MV-4-11 (cell line): Measurements from ENCODE around the gene PSTK.

ENCODE experiments used
- DNase-seq: peaks from one replicate; lab custom pipeline; 2025; lab: John Stamatoyannopoulos, UW

PSTK gene

GRCh38 chr10:122992031-122992585, 11.9 kb downstream of the PSTK start:
- DNase-seq, result no peak

GRCh38 chr10:122993797-122994336, 13.7 kb downstream of the PSTK start:
- DNase-seq, result no peak

GRCh38 chr10:122995936-122996335, 15.7 kb downstream of the PSTK start:
- no peak for DNase-seq

GRCh38 chr10:122997864-122998263, 17.7 kb downstream of the PSTK start:
- no peak for DNase-seq

- no peak for DNase-seq
Observed at GRCh38 chr10:122998360-122998917, 18.2 kb downstream of the PSTK start.

- no peak for DNase-seq
Observed at GRCh38 chr10:122998934-122999333, 18.7 kb downstream of the PSTK start.

- no peak for DNase-seq
Observed at GRCh38 chr10:122999347-122999746, 19.1 kb downstream of the PSTK start.

- no peak for DNase-seq
Observed at GRCh38 chr10:123000155-123000554, 20.0 kb downstream of the PSTK start.

GRCh38 chr10:123001370-123001769, 21.2 kb downstream of the PSTK start:
- no peak for DNase-seq

- DNase-seq, result no peak
Observed at GRCh38 chr10:123004298-123004697, 24.1 kb downstream of the PSTK start.

- peak; percentile 70 for DNase-seq
Observed at GRCh38 chr10:123007558-123008354, 27.6 kb downstream of the PSTK start.

GRCh38 chr10:123008355-123009104, 28.3 kb downstream of the PSTK start, which contains the start of the genes ACADSB and IKZF5:
TSS of gene ACADSB (plus strand) at chr10:123009006. CDS start at chr10:123009030, 24 bp downstream.
TSS of gene IKZF5 (minus strand) at chr10:123008795. CDS start at chr10:122998625, 10,170 bp downstream.
- DNase-seq, result peak; percentile 96

- DNase-seq, result no peak
Observed at GRCh38 chr10:123009105-123009820, 29.1 kb downstream of the PSTK start.

- no peak for DNase-seq
Observed at GRCh38 chr10:123011987-123012386, 31.8 kb downstream of the PSTK start.

- DNase-seq, result no peak
Observed at GRCh38 chr10:123013456-123014419, 33.5 kb downstream of the PSTK start.

GRCh38 chr10:123014772-123015171, 34.6 kb downstream of the PSTK start:
- no peak for DNase-seq

GRCh38 chr10:123016228-123016627, 36.0 kb downstream of the PSTK start:
- DNase-seq, result no peak

- no peak for DNase-seq
Observed at GRCh38 chr10:123017421-123018165, 37.4 kb downstream of the PSTK start.

GRCh38 chr10:123018531-123018930, 38.3 kb downstream of the PSTK start:
- DNase-seq, result no peak

GRCh38 chr10:123019264-123019663, 39.1 kb downstream of the PSTK start:
- no peak for DNase-seq
